Peyer's patch (tissue), 4 donors: Measurements from ENCODE around the gene COG2. TPM values are rescaled to one million over a fixed set of nuclear protein-coding genes. Genes with fewer than 3 reads are reported as not detected.

Experiments used
- DNase-seq, 3 donors: peaks; one replicate each; pipeline ENCODE4 v3.0.0-alpha.2; 2017 to 2019
- H3K27ac ChIP-seq, 4 donors: fragments of 200-600 bp; sonication (generic); one replicate each; pipeline ENCODE4 v1.5.1; 2016 to 2019
- H3K27me3 ChIP-seq, 2 donors: fragments of 200-600 bp; sonication (generic); one replicate each; pipeline ENCODE4 v1.5.1; 2019
- H3K36me3 ChIP-seq, 3 donors: fragments of 200-600 bp; sonication (generic); one replicate each; pipeline ENCODE4 v1.5.1; 2016 to 2019
- H3K4me1 ChIP-seq, 4 donors: fragments of 200-600 bp; sonication (generic); one replicate each; pipeline ENCODE4 v1.5.1; 2016 to 2019
- H3K4me3 ChIP-seq, 4 donors: fragments of 200-600 bp; sonication (generic); 1 replicate in 3 of 4; 2 replicates in 1 of 4; pipeline ENCODE4 v1.5.1; 2016 to 2019; ENCODE audit warnings: mild to moderate bottlenecking in 1 of 4
- H3K9me3 ChIP-seq, 4 donors: fragments of 200-600 bp; sonication (generic); one replicate each; pipeline ENCODE4 v1.5.1; 2016 to 2019; ENCODE audit warnings: mild to moderate bottlenecking in 1 of 4
- CTCF ChIP-seq, 6 experiments: fragments of 450-650 bp in 4 of 6; fragments of 200-600 bp in 2 of 6; sonication (generic) in 1 of 6; IDR thresholded peaks; one replicate each; pipeline ENCODE4 v1.5.1; 2017 to 2019; ENCODE audit warnings: antibody characterized with exemption in 6 of 6, mild to moderate bottlenecking in 3 of 6, moderate library complexity in 1 of 6
- POLR2A ChIP-seq, 2 donors: fragments of 450-650 bp; IDR thresholded peaks; one replicate each; pipeline ENCODE4 v1.5.1; 2017; ENCODE audit warnings: antibody characterized with exemption in 2 of 2, mild to moderate bottlenecking in 2 of 2, moderate library complexity in 2 of 2
- total RNA-seq, 4 donors: library from RNA; depleted of rRNA; stranded (reverse); fragments of >200 nt; gene quantifications; one replicate each; pipeline ENCODE4 v1.1.0, GENCODE V29; 2016

COG2 gene
- total RNA-seq, 4 donors from 2014 or later, result 30.5 to 43.9 (median 40.0) TPM

DNA sequence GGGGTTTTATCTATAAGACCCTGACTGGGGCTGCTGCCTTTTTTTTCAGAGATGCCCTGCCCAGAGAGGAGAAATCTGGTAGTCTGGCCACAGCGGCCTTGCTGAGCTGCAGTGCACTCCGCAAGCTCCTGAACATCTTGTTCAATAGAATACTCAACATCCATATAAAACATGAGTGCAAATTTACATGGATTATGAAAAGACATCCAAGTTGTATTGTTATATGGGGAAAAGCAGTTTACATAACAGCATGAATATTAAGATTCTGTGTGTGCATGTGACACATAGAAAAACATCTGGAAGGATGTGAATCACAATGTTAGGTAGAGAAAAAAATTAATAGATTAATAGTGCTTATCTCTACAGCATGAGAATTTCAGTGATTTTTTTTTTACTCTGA is 16.4 kb downstream of the COG2 start:
- TF ChIP-seq CTCF (IDR thresholded peaks at IDR 0.05) (no peak), POLR2A (IDR thresholded peaks at IDR 0.05) (no peak)
- no peak for DNase-seq
- Histone ChIP-seq H3K36me3 (peaks cover 0 to 50% (median 0%) of the 10 kb centered on the region in 3 donors), H3K4me1 (no peaks in the 10 kb centered on the region), H3K9me3 (no peaks in the 10 kb centered on the region), H3K4me3 (no peak overlapping the region), H3K27ac (no peak overlapping the region), H3K27me3 (no peaks in the 10 kb centered on the region)

DNA sequence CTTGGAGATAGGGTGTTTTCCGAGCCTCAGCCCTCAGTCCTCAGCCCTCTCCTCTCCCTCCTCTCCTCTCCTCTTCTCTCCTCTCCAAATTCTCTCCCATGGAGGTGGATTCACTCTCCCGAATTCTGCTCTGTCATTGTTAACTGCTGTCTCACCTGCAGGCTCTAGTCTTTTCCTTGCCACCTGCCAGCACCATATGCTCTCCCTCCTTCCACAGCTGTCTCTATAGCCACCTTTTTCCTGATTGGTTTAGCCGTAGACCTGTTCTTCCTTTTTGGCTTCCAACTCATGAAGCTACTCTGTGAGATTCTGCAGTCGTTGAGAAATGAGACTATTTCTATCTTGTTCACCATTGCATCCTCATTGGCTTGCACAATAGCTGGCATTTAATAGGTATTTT is 19.7 kb downstream of the COG2 start:
- Histone ChIP-seq H3K27me3 (no peaks in the 10 kb centered on the region), H3K9me3 (no peaks in the 10 kb centered on the region), H3K36me3 (peaks cover 0 to 83% (median 0%) of the 10 kb centered on the region in 3 donors), H3K4me3 (no peak overlapping the region), H3K27ac (no peak overlapping the region), H3K4me1 (no peaks in the 10 kb centered on the region)
- TF ChIP-seq POLR2A (IDR thresholded peaks at IDR 0.05) (no peak), CTCF (IDR thresholded peaks at IDR 0.05) (no peak)
- no peak for DNase-seq

DNA sequence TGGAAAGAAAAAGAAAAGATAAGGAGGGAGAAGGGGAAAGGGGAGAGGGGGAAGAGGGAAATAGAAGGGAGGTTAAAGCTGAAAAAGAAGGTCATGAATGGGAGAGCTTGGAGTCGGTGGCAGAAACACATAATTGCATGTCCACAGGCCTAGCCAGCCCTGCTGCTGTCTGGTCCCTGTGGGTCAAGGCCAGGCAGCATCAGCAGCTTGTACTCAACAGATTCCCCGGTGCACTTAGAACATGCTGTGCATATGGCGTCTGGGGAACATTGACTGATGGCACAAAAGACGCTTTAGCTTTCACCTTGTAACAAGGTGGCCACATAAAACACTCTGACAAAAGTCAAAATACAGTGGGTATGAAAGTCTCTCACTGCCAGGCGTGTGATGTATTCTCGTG is 25.9 kb downstream of the COG2 start:
- H3K9me3 ChIP-seq, result no peaks in the 10 kb centered on the region
- no peaks in the 10 kb centered on the region for H3K4me1 ChIP-seq
- peaks cover 0 to 91% (median 0%) of the 10 kb centered on the region in 3 donors for H3K36me3 ChIP-seq
- TF ChIP-seq CTCF (IDR thresholded peaks at IDR 0.05) (no peak), POLR2A (IDR thresholded peaks at IDR 0.05) (no peak)
- H3K27ac ChIP-seq, result no peak overlapping the region
- no peaks in the 10 kb centered on the region for H3K27me3 ChIP-seq
- no peak overlapping the region for H3K4me3 ChIP-seq
- DNase-seq, result no peak

GRCh38 chr1:230669543-230669942 is 27.3 kb downstream of the COG2 start:
- Histone ChIP-seq H3K36me3 (peaks cover 0 to 84% (median 0%) of the 10 kb centered on the region in 3 donors), H3K27ac (no peak overlapping the region), H3K9me3 (no peaks in the 10 kb centered on the region), H3K27me3 (no peaks in the 10 kb centered on the region), H3K4me1 (no peaks in the 10 kb centered on the region), H3K4me3 (no peak overlapping the region)
- TF ChIP-seq POLR2A (IDR thresholded peaks at IDR 0.05), result no peak
- no peak for TF ChIP-seq CTCF (IDR thresholded peaks at IDR 0.05)
- DNase-seq, result no peak

GRCh38 chr1:230674581-230674980 is 32.3 kb downstream of the COG2 start:
- Histone ChIP-seq H3K27ac (no peak overlapping the region), H3K27me3 (no peaks in the 10 kb centered on the region), H3K4me1 (no peaks in the 10 kb centered on the region), H3K9me3 (peaks cover 0 to 4% (median 0%) of the 10 kb centered on the region in 4 donors), H3K36me3 (peaks cover 0 to 78% (median 0%) of the 10 kb centered on the region in 3 donors), H3K4me3 (no peak overlapping the region)
- no peak for TF ChIP-seq CTCF (IDR thresholded peaks at IDR 0.05)
- no peak for TF ChIP-seq POLR2A (IDR thresholded peaks at IDR 0.05)
- DNase-seq, result no peak

DNA sequence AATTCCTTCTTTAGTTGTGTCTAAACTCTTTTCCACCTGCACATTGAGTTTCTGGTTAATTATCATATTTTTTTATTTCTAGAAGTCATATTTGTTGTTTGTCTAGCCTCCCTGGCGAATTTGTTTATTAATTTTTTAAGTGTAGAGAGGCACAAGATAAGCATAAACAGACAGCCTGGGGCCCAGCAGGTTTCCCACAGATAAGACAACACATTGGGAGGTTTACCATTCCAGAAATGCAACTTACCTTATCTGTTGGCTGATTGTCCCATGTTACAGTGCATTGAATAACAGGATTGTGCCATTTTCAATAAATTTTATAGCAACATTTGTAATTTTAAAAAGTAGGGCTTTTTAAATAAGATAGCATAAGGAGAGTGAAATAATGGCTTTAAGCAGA is 34.9 kb downstream of the COG2 start:
- TF ChIP-seq POLR2A (IDR thresholded peaks at IDR 0.05) (no peak), CTCF (IDR thresholded peaks at IDR 0.05) (no peak)
- H3K27ac ChIP-seq, result no peak overlapping the region
- no peaks in the 10 kb centered on the region for H3K27me3 ChIP-seq
- peaks cover 0 to 4% (median 0%) of the 10 kb centered on the region in 4 donors for H3K9me3 ChIP-seq
- H3K36me3 ChIP-seq, result peaks cover 0 to 65% (median 0%) of the 10 kb centered on the region in 3 donors
- no peak overlapping the region for H3K4me3 ChIP-seq
- no peak for DNase-seq
- H3K4me1 ChIP-seq, result peaks cover 0 to 4% (median 0%) of the 10 kb centered on the region in 4 donors
